Keratinocyte (primary cell): ENCODE results near the gene RNF148. TPM values are rescaled to one million over a fixed set of nuclear protein-coding genes. Genes with fewer than 3 reads are reported as not detected.

Source experiments
- DNase-seq: peaks from one replicate; pipeline ENCODE4 v3.0.0-alpha.2; 2011; ENCODE audit warnings: low read depth, missing footprints, low spot score
- FAIRE-seq: peaks from 2 replicates; lab custom pipeline; 2011; peaks lifted over from hg19 to GRCh38; lab: Jason Lieb, UNC
- H2AFZ ChIP-seq: 2 replicates; pipeline ENCODE4 v1.6.0; 2012; ENCODE audit warnings: low read length, control low read depth, inconsistent platforms; ENCODE audit not compliant: control insufficient read depth
- H3K27ac ChIP-seq: 2 replicates; pipeline ENCODE4 v1.5.1; 2011; ENCODE audit warnings: low read length; ENCODE audit not compliant: control insufficient read depth, insufficient read depth
- H3K27me3 ChIP-seq: 3 replicates; pipeline ENCODE4 v1.6.0; 2011; ENCODE audit warnings: low read length; ENCODE audit not compliant: control insufficient read depth, insufficient read depth; ENCODE audit errors: extremely low read depth
- H3K36me3 ChIP-seq, 2 experiments: 2 replicates in 1 of 2; 3 replicates in 1 of 2; pipeline ENCODE4 v1.5.1; 2011; ENCODE audit warnings: low read length in 2 of 2, mild to moderate bottlenecking in 1 of 2; ENCODE audit not compliant: control insufficient read depth in 2 of 2, insufficient read depth in 2 of 2; ENCODE audit errors: extremely low read depth in 1 of 2
- H3K4me1 ChIP-seq: 3 replicates; pipeline ENCODE4 v1.5.1; 2011; ENCODE audit warnings: low read length; ENCODE audit not compliant: control insufficient read depth, insufficient read depth; ENCODE audit errors: extremely low read depth
- H3K4me2 ChIP-seq: 3 replicates; pipeline ENCODE4 v1.6.0; 2011; ENCODE audit warnings: low read depth, low read length; ENCODE audit not compliant: control insufficient read depth, insufficient read depth; ENCODE audit errors: extremely low read depth
- H3K4me3 ChIP-seq, 3 experiments: fragments of 200-600 bp in 1 of 3; sonication (generic) in 1 of 3; 2 replicates in 2 of 3; 3 replicates in 1 of 3; pipeline ENCODE4 v1.5.1; 2011 to 2016; ENCODE audit warnings: low read length in 3 of 3, mild to moderate bottlenecking in 3 of 3, control low read depth in 2 of 3, inconsistent platforms in 1 of 3, low read depth in 1 of 3, mixed read lengths in 1 of 3, mixed run types in 1 of 3, moderate library complexity in 1 of 3; ENCODE audit not compliant: control insufficient read depth in 2 of 3, insufficient read depth in 2 of 3; ENCODE audit errors: extremely low read depth in 1 of 3
- H3K79me2 ChIP-seq: 2 replicates; pipeline ENCODE4 v1.6.0; 2012; ENCODE audit warnings: low read length; ENCODE audit not compliant: control insufficient read depth, insufficient read depth
- H3K9ac ChIP-seq: 3 replicates; pipeline ENCODE4 v1.6.0; 2011; ENCODE audit warnings: low read length; ENCODE audit not compliant: control insufficient read depth, insufficient read depth; ENCODE audit errors: extremely low read depth
- H3K9me1 ChIP-seq: 3 replicates; pipeline ENCODE4 v1.6.0; 2011; ENCODE audit warnings: low read length; ENCODE audit not compliant: control insufficient read depth, insufficient read depth; ENCODE audit errors: extremely low read depth
- H3K9me3 ChIP-seq: 2 replicates; pipeline ENCODE4 v1.5.1; 2012; ENCODE audit warnings: low read depth, low read length; ENCODE audit not compliant: control insufficient read depth
- H4K20me1 ChIP-seq: 3 replicates; pipeline ENCODE4 v1.6.0; 2011; ENCODE audit warnings: low read length; ENCODE audit not compliant: control insufficient read depth, insufficient read depth; ENCODE audit errors: extremely low read depth
- EZH2 ChIP-seq: IDR thresholded peaks from one replicate; pipeline ENCODE4 v1.6.1; 2012; ENCODE audit warnings: inconsistent platforms, mild to moderate bottlenecking, low read length, moderate library complexity
- dilution Hi-C: fragments of 300-500 bp; cut with MboI; formaldehyde crosslinking; loops from one replicate; pipeline ENCODE4 v1.7.0; 2020; ENCODE audit warnings: low sequenced_read_pairs; ENCODE audit not compliant: extremely low pct_ligation_motif_present
- polyA plus RNA-seq, 5 experiments: library from polyadenylated mRNA; depleted of rRNA in 3 of 5; stranded (reverse) in 3 of 5; stranded (forward) in 1 of 5; unstranded in 1 of 5; fragments of >200 nt; gene quantifications; 1 replicate in 1 of 5; 2 replicates in 3 of 5; 3 replicates in 1 of 5; pipeline versions ENCODE4 v1.2.1 to v1.2.3, GENCODE V29; 2011 to 2012; ENCODE audit warnings: missing spikeins in 2 of 5, low read depth in 1 of 5, low replicate concordance in 1 of 5
- TF ChIP-seq, protein P1 (sequence below), 3 experiments: IDR thresholded peaks in 1 of 3; conservative IDR thresholded peaks in 1 of 3; optimal IDR thresholded peaks in 1 of 3; 2 replicates in 2 of 3; 3 replicates in 1 of 3; pipeline versions ENCODE3 to v1.5.1; 2011; ENCODE audit warnings: low read length in 3 of 3, mild to moderate bottlenecking in 3 of 3, moderate library complexity in 2 of 3, control low read depth in 1 of 3, inconsistent platforms in 1 of 3; ENCODE audit not compliant: insufficient read depth in 2 of 3; ENCODE audit errors: extremely low read depth in 1 of 3

The RNF148 gene
- polyA plus RNA-seq, 1 donor (not counting 4 experiments of a cell fraction or from before 2014, with no cell fraction given) = not detected

DNA sequence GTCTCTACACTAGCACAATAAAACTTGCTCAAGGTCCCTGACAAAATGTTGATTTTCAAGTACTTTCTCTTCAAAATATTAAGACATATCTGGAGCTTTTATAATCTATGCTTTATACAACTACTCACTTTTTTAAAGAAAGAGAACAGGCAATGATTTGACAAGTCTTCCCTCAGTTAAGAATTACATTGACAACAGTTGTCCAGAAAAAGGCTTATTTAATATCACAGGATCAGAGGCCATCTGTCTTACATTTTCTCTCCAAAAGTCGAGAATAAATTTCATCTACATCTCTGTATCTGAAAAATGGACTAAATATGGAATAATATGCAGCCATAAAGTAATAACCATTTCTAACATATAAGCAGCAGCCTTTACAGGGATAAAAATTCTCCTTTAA, 8.2 kb upstream of the RNF148 start:
- dilution Hi-C loops = no loop called here
- no peaks in the 10 kb centered on the region for H3K79me2 ChIP-seq
- no peaks in the 10 kb centered on the region for H3K9me1 ChIP-seq
- no peak overlapping the region for H3K4me2 ChIP-seq
- H4K20me1 ChIP-seq = no peaks in the 10 kb centered on the region
- no peaks in the 10 kb centered on the region for H3K27me3 ChIP-seq
- H3K36me3 ChIP-seq = no peaks in the 10 kb centered on the region
- FAIRE-seq (no peak), DNase-seq (no peak)
- no peak overlapping the region for H3K9ac ChIP-seq
- H2AFZ ChIP-seq = no peak overlapping the region
- TF ChIP-seq EZH2 = no peak
- TF ChIP-seq, protein P1, sequence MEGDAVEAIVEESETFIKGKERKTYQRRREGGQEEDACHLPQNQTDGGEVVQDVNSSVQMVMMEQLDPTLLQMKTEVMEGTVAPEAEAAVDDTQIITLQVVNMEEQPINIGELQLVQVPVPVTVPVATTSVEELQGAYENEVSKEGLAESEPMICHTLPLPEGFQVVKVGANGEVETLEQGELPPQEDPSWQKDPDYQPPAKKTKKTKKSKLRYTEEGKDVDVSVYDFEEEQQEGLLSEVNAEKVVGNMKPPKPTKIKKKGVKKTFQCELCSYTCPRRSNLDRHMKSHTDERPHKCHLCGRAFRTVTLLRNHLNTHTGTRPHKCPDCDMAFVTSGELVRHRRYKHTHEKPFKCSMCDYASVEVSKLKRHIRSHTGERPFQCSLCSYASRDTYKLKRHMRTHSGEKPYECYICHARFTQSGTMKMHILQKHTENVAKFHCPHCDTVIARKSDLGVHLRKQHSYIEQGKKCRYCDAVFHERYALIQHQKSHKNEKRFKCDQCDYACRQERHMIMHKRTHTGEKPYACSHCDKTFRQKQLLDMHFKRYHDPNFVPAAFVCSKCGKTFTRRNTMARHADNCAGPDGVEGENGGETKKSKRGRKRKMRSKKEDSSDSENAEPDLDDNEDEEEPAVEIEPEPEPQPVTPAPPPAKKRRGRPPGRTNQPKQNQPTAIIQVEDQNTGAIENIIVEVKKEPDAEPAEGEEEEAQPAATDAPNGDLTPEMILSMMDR (optimal IDR thresholded peaks at IDR 0.05 in 1 of 3, IDR thresholded peaks at IDR 0.05 in 1 of 3, conservative IDR thresholded peaks at IDR 0.05 in 1 of 3; ENCODE audit: extremely low read depth in 1 of 3, insufficient read depth in 2 of 3, low read length in 3 of 3) = no peak
- H3K9me3 ChIP-seq = no peaks in the 10 kb centered on the region
- H3K27ac ChIP-seq = no peak overlapping the region
- H3K4me3 ChIP-seq = no peak overlapping the region
- H3K4me1 ChIP-seq = no peaks in the 10 kb centered on the region

DNA sequence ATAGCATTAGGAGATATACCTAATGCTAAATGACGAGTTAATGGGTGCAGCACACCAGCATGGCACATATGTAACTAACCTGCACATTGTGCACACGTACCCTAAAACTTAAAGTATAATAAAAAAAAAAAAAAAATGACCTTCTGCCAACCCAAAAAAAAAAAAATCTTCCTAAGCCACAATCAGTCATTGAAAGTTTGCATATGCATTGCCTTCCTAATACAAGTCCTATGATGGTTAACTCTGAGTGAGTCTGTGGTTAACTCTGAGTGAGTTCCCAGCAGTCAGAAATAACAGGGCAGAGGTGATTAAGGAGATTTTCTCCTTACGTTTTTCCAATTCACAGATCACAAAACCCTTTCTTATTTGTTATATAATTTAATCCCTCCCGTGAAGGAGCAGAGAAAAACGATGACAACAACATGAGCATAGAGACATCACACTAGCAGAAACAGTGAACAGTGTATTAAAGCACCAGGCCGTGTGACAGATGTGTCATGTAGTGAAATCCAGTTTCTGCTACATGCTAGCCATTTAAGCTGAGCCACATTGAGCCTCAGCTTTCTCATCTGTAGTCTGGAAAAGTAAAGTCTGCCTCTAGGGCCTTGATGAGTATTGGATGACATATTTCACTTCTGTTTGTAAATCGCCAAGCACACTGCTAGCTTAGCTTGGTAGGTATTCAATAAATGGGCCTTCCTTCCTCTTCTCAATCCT, 7.4 kb upstream of the RNF148 start:
- TF ChIP-seq, protein P1 (optimal IDR thresholded peaks at IDR 0.05 in 1 of 3, IDR thresholded peaks at IDR 0.05 in 1 of 3, conservative IDR thresholded peaks at IDR 0.05 in 1 of 3; ENCODE audit: extremely low read depth in 1 of 3, insufficient read depth in 2 of 3, low read length in 3 of 3) = no peak
- TF ChIP-seq EZH2 = no peak
- no peak for FAIRE-seq
- H3K4me2 ChIP-seq = no peak overlapping the region

More for the DNA sequence above, 7.4 kb upstream of the RNF148 start:
- dilution Hi-C loops = no loop called here
- no peaks in the 10 kb centered on the region for H3K9me3 ChIP-seq
- no peak overlapping the region for H2AFZ ChIP-seq
- no peaks in the 10 kb centered on the region for H4K20me1 ChIP-seq
- H3K79me2 ChIP-seq = no peaks in the 10 kb centered on the region
- H3K4me1 ChIP-seq = no peaks in the 10 kb centered on the region
- no peak overlapping the region for H3K9ac ChIP-seq
- no peak overlapping the region for H3K27ac ChIP-seq
- no peak for DNase-seq
- no peaks in the 10 kb centered on the region for H3K36me3 ChIP-seq
- H3K4me3 ChIP-seq = no peak overlapping the region
- H3K9me1 ChIP-seq = no peaks in the 10 kb centered on the region
- no peaks in the 10 kb centered on the region for H3K27me3 ChIP-seq
